Measurements from ENCODE around the gene METRNL.
"Not testable (repeated sequence)": the region's sequence is repeated elsewhere in the genome, so short reads cannot be mapped to it uniquely, and the experiment has no call there.

Gene METRNL

GRCh38 chr17:83079352-83079747 is at the start of gene METRNL:
Gene METRNL (plus strand): TSS chr17:83079609. CDS start chr17:83079816, 207 bp downstream.
- H3K4me3 ChIP-seq (ENCODE audit: low read depth, low read length) = peak within 1 kb of the TSS; percentile 47

- no peak overlapping the region for H3K4me3 ChIP-seq (ENCODE audit: low read depth, low read length)
Observed at GRCh38 chr17:83030432-83030831, 49.0 kb upstream of the METRNL start.

GRCh38 chr17:83031321-83031945 is 48.0 kb upstream of the METRNL start:
- H3K4me3 ChIP-seq (ENCODE audit: low read depth, low read length) = no peak overlapping the region

- not testable (repeated sequence) for H3K4me3 ChIP-seq (ENCODE audit: low read depth, low read length)
Observed at GRCh38 chr17:83031946-83032451, 47.4 kb upstream of the METRNL start.

- no peak overlapping the region for H3K4me3 ChIP-seq (ENCODE audit: low read depth, low read length)
Observed at GRCh38 chr17:83032781-83033180, 46.6 kb upstream of the METRNL start.

GRCh38 chr17:83034525-83034924 is 44.9 kb upstream of the METRNL start:
- no peak overlapping the region for H3K4me3 ChIP-seq (ENCODE audit: low read depth, low read length)

GRCh38 chr17:83035722-83036121 is 43.7 kb upstream of the METRNL start:
- H3K4me3 ChIP-seq (ENCODE audit: low read depth, low read length) = no peak overlapping the region

- no peak overlapping the region for H3K4me3 ChIP-seq (ENCODE audit: low read depth, low read length)
Observed at GRCh38 chr17:83036193-83036592, 43.2 kb upstream of the METRNL start.

- H3K4me3 ChIP-seq (ENCODE audit: low read depth, low read length) = no peak overlapping the region
Observed at GRCh38 chr17:83036666-83037065, 42.7 kb upstream of the METRNL start.

- H3K4me3 ChIP-seq (ENCODE audit: low read depth, low read length) = no peak overlapping the region
Observed at GRCh38 chr17:83037084-83037873, 42.1 kb upstream of the METRNL start.

- no peak overlapping the region for H3K4me3 ChIP-seq (ENCODE audit: low read depth, low read length)
Observed at GRCh38 chr17:83037874-83038165, 41.6 kb upstream of the METRNL start.

GRCh38 chr17:83038983-83039382 is 40.4 kb upstream of the METRNL start:
- not testable (repeated sequence) for H3K4me3 ChIP-seq (ENCODE audit: low read depth, low read length)

- no peak overlapping the region for H3K4me3 ChIP-seq (ENCODE audit: low read depth, low read length)
Observed at GRCh38 chr17:83041305-83041704, 38.1 kb upstream of the METRNL start.

GRCh38 chr17:83042522-83043158 is 36.8 kb upstream of the METRNL start:
- no peak overlapping the region for H3K4me3 ChIP-seq (ENCODE audit: low read depth, low read length)

GRCh38 chr17:83044479-83044878 is 34.9 kb upstream of the METRNL start:
- not testable (repeated sequence) for H3K4me3 ChIP-seq (ENCODE audit: low read depth, low read length)

GRCh38 chr17:83046448-83047181 is 32.8 kb upstream of the METRNL start:
- no peak overlapping the region for H3K4me3 ChIP-seq (ENCODE audit: low read depth, low read length)

GRCh38 chr17:83047182-83047478 is 32.3 kb upstream of the METRNL start:
- no peak overlapping the region for H3K4me3 ChIP-seq (ENCODE audit: low read depth, low read length)

GRCh38 chr17:83047818-83048475 is 31.5 kb upstream of the METRNL start:
- not testable (repeated sequence) for H3K4me3 ChIP-seq (ENCODE audit: low read depth, low read length)

GRCh38 chr17:83050651-83051395 is 28.6 kb upstream of the METRNL start:
- peak overlapping the region; percentile 49 for H3K4me3 ChIP-seq (ENCODE audit: low read depth, low read length)

All from iPS-11a (cell line).